Measurements from ENCODE around the gene ZMYM5. TPM values are rescaled to one million over a fixed set of nuclear protein-coding genes. Genes with fewer than 3 reads are reported as not detected.
"Not testable (repeated sequence)": the region's sequence is repeated elsewhere in the genome, so short reads cannot be mapped to it uniquely, and the experiment has no call there.

Gene ZMYM5
- total RNA-seq, 2 donors from 2014 or later, result 10.4 to 12.2 TPM

DNA sequence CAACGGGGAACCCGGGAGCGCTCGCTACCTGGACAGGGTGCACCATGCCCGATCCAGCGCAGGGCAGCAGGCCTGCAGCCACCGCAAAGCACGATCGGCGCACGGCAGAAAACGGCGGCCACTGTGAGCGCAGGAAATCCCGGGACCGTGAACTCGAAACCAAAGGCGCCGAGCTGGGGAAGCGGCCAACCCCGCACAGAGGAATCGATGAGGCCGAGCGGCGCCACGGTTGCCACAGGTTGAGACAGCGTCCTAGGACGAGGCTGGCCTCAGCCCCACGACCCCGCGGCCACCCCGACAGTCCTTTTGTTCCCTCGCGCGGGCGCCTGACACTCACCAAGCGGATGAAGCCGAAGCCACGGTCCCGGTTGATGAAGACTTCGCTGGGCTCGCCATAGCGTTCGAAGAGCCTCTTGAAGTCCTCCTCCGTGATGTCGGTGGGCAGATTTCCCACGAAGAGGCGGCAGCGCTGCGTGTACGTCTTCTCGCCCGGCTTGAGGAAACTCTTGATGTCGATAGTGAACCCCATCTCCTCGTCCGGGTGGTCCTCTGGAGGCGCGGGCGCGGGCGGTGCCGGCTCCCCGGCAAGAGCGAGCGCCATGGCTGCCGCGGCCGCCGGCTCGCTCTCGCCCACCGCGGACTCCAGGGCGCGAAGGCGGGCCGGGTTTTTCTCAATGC lies 81.3 kb downstream of the ZMYM5 start:
- H3K27ac ChIP-seq (ENCODE audit: low read depth, low read length), result peak overlapping the region; percentile 94
- H3K36me3 ChIP-seq (ENCODE audit: control insufficient read depth, insufficient read depth, low read length), result peaks cover 8% of the 10 kb centered on the region
- TF ChIP-seq, protein P1, sequence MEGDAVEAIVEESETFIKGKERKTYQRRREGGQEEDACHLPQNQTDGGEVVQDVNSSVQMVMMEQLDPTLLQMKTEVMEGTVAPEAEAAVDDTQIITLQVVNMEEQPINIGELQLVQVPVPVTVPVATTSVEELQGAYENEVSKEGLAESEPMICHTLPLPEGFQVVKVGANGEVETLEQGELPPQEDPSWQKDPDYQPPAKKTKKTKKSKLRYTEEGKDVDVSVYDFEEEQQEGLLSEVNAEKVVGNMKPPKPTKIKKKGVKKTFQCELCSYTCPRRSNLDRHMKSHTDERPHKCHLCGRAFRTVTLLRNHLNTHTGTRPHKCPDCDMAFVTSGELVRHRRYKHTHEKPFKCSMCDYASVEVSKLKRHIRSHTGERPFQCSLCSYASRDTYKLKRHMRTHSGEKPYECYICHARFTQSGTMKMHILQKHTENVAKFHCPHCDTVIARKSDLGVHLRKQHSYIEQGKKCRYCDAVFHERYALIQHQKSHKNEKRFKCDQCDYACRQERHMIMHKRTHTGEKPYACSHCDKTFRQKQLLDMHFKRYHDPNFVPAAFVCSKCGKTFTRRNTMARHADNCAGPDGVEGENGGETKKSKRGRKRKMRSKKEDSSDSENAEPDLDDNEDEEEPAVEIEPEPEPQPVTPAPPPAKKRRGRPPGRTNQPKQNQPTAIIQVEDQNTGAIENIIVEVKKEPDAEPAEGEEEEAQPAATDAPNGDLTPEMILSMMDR (conservative IDR thresholded peaks at IDR 0.05), result no peak
- Mint-ChIP-seq H3K9me3 (peaks cover 25% of the 10 kb centered on the region), H3K4me1 (no peaks in the 10 kb centered on the region), H3K36me3 (ENCODE audit: low read depth) (peaks cover 10% of the 10 kb centered on the region), H3K4me3 (peak overlapping the region; percentile 97), H3K27me3 (ENCODE audit: insufficient read depth) (peaks cover 4% of the 10 kb centered on the region), H3K27ac (peak overlapping the region; percentile 99)
- peak overlapping the region; percentile 86 for H3K4me3 ChIP-seq (ENCODE audit: low read length)
- peak; percentile 66 for DNase-seq
- H3K9ac ChIP-seq (ENCODE audit: extremely low read depth, low read length, poor library complexity, severe bottlenecking), result peak overlapping the region; percentile 99
- 0% methylated on average over 26 to 77 of the region's 77 CpGs for WGBS, 2 experiments (ENCODE audit: insufficient coverage in 1 of 2, insufficient read length in 1 of 2)
- H3K27me3 ChIP-seq (ENCODE audit: control insufficient read depth, insufficient read depth, low read length, poor library complexity, severe bottlenecking), result no peaks in the 10 kb centered on the region
- H3K9me3 ChIP-seq (ENCODE audit: control insufficient read depth, low read length), result peaks cover 12% of the 10 kb centered on the region
- H3K4me1 ChIP-seq (ENCODE audit: control insufficient read depth, insufficient read depth, low read length), result no peaks in the 10 kb centered on the region

DNA sequence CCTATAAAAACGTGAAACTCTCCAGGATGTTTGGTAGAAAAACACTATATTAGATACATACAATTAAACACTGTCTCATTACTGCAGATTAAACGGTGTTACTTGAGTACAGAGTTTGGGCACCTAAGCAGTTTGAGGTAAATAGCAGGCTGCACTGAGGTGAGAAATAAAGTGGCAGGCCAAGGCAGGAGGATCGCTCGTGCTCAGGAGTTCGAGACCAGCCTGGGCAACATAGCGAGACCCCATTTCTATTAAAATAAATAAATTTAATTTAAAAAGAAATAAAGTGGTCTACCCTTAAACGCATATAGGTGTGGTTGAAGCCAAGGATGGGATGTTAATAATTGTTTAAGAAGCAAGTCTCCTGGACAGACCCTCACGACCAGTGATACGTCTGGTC lies 81.9 kb downstream of the ZMYM5 start:
- H3K4me3 ChIP-seq (ENCODE audit: low read length), result peak overlapping the region; percentile 86
- Mint-ChIP-seq H3K4me3 (peak overlapping the region; percentile 97), H3K4me1 (no peaks in the 10 kb centered on the region), H3K36me3 (ENCODE audit: low read depth) (peaks cover 10% of the 10 kb centered on the region), H3K27me3 (ENCODE audit: insufficient read depth) (peaks cover 4% of the 10 kb centered on the region), H3K27ac (peak overlapping the region; percentile 99), H3K9me3 (peaks cover 25% of the 10 kb centered on the region)
- H3K4me1 ChIP-seq (ENCODE audit: control insufficient read depth, insufficient read depth, low read length), result no peaks in the 10 kb centered on the region
- H3K9ac ChIP-seq (ENCODE audit: extremely low read depth, low read length, poor library complexity, severe bottlenecking), result peak overlapping the region; percentile 99
- peaks cover 12% of the 10 kb centered on the region for H3K9me3 ChIP-seq (ENCODE audit: control insufficient read depth, low read length)
- peaks cover 13% of the 10 kb centered on the region for H3K36me3 ChIP-seq (ENCODE audit: control insufficient read depth, insufficient read depth, low read length)
- DNase-seq, result peak; percentile 41
- 13 to 19% methylated on average over 4 to 6 of the region's 9 CpGs for WGBS, 2 experiments (ENCODE audit: insufficient coverage in 1 of 2, insufficient read length in 1 of 2)
- H3K27me3 ChIP-seq (ENCODE audit: control insufficient read depth, insufficient read depth, low read length, poor library complexity, severe bottlenecking), result no peaks in the 10 kb centered on the region
- TF ChIP-seq, protein P1 (conservative IDR thresholded peaks at IDR 0.05), result no peak
- H3K27ac ChIP-seq (ENCODE audit: low read depth, low read length), result no peak overlapping the region

DNA sequence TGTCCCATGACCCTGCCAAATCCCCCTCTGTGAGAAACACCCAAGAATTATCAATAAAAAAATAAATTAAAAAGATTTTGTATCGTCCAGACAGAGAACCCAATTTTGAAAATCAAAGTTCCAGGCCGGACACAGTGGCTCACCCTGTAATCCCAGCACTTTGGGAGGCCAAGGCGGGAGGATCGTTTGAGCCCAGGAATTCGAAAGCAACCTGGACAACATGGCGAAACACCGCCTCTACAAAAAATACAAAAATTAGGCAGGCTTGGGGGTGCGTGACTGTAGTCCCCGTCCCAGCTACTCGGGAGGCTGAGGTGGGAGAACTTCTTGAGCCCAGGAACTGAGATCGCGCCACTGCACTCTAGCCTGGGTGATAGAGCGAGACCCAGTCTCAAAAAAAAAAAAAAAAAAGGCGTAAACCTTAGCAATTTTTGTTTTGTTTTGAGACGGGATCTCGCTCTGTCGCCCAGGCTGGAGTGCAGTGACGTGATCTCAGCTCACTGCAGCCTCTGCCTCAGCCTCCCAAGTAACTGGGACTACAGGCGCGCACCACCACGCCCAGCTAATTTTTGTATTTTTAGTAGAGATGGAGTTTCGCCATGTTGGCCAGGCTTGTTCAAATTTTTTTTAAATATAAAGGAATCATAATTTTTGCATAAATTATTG lies 82.6 kb downstream of the ZMYM5 start:
- Histone ChIP-seq H3K36me3 (ENCODE audit: control insufficient read depth, insufficient read depth, low read length) (peaks cover 20% of the 10 kb centered on the region), H3K9ac (ENCODE audit: extremely low read depth, low read length, poor library complexity, severe bottlenecking) (peak overlapping the region; percentile 99), H3K4me3 (ENCODE audit: low read length) (peak overlapping the region; percentile 86), H3K9me3 (ENCODE audit: control insufficient read depth, low read length) (peaks cover 12% of the 10 kb centered on the region)
- not testable (repeated sequence) for H3K27me3 Mint-ChIP-seq (ENCODE audit: insufficient read depth); H3K27ac ChIP-seq (ENCODE audit: low read depth, low read length); H3K4me1 Mint-ChIP-seq; DNase-seq; H3K27ac Mint-ChIP-seq; H3K27me3 ChIP-seq (ENCODE audit: control insufficient read depth, insufficient read depth, low read length, poor library complexity, severe bottlenecking); H3K4me1 ChIP-seq (ENCODE audit: control insufficient read depth, insufficient read depth, low read length)
- Mint-ChIP-seq H3K9me3 (peaks cover 25% of the 10 kb centered on the region), H3K36me3 (ENCODE audit: low read depth) (peaks cover 14% of the 10 kb centered on the region), H3K4me3 (peak overlapping the region; percentile 97)
- 91% methylated on average over 11 to 21 of the region's 22 CpGs for WGBS, 2 experiments (ENCODE audit: insufficient coverage in 1 of 2, insufficient read length in 1 of 2)

Other genes starting within 250 kb of the ZMYM5 start
- gene MPHOSPH8, start 230.0 kb downstream of the ZMYM5 start, total RNA-seq, result 10 to 100 TPM; 18.1 to 24.0 TPM
- gene PSPC1, start 80.7 kb downstream of the ZMYM5 start, total RNA-seq, result 10 to 100 TPM; 61.1 to 83.9 TPM
- 100 to 1,000 TPM; 200 to 207 TPM for gene ZMYM2, start 95.1 kb upstream of the ZMYM5 start, total RNA-seq